Fibroblast of the aortic adventitia (primary cell): Measurements from ENCODE around the gene XKRX. TPM values are rescaled to one million over a fixed set of nuclear protein-coding genes. Genes with fewer than 3 reads are reported as not detected.

Experiments used
- DNase-seq: peaks from one replicate; pipeline ENCODE4 v3.0.0-alpha.2; 2010; ENCODE audit warnings: low read depth
- H3K4me3 ChIP-seq: 2 replicates; pipeline ENCODE4 v1.5.1; 2011; ENCODE audit warnings: low read depth, mild to moderate bottlenecking, control low read depth, low read length, moderate library complexity
- CTCF ChIP-seq: IDR thresholded peaks from 2 replicates; pipeline ENCODE4 v1.5.1; 2011; ENCODE audit warnings: mild to moderate bottlenecking, low read length, control low read depth, inconsistent platforms; ENCODE audit not compliant: insufficient read depth
- total RNA-seq: library from RNA; depleted of rRNA; stranded (reverse); fragments of >200 nt; gene quantifications from 2 replicates; pipeline ENCODE4 v1.2.3, GENCODE V29; 2012; ENCODE audit warnings: low replicate concordance

Gene XKRX
- 0.36 TPM in 1 of 2 replicates, not detected in the other for total RNA-seq

- TF ChIP-seq CTCF: no peak
- DNase-seq: no peak
- peak within 1 kb of the TSS; percentile 60 for H3K4me3 ChIP-seq
Observed at GRCh38 chrX:100928660-100929613, at the start of gene XKRX. XKRX (minus strand) TSS chrX:100928917; CDS start chrX:100928304, 613 bp downstream.

- no peak overlapping the region for H3K4me3 ChIP-seq
- TF ChIP-seq CTCF: no peak
- no peak for DNase-seq
Observed at GRCh38 chrX:100976211-100976610, 47.5 kb upstream of the XKRX start.

GRCh38 chrX:100975212-100975611 is 46.5 kb upstream of the XKRX start:
- H3K4me3 ChIP-seq: no peak overlapping the region
- TF ChIP-seq CTCF: no peak
- DNase-seq: peak; percentile 22

- TF ChIP-seq CTCF: no peak
- no peak overlapping the region for H3K4me3 ChIP-seq
- peak; percentile 68 for DNase-seq
Observed at GRCh38 chrX:100973411-100973810, 44.7 kb upstream of the XKRX start.

- TF ChIP-seq CTCF: no peak
- no peak overlapping the region for H3K4me3 ChIP-seq
- DNase-seq: no peak
Observed at GRCh38 chrX:100969936-100970335, 41.2 kb upstream of the XKRX start.

- H3K4me3 ChIP-seq: no peak within 1 kb of the TSS
- no peak for TF ChIP-seq CTCF
- DNase-seq: no peak
Observed at GRCh38 chrX:100969408-100969807, 40.7 kb upstream of the XKRX start, which contains the start of gene ARL13A. ARL13A (plus strand) TSS chrX:100969708; CDS start chrX:100973690, 3,982 bp downstream.
